ENCODE measurements around the gene NFYB.

The NFYB gene

GRCh38 chr12:104094284-104094683 lies 43.7 kb downstream of the NFYB start:
- TF ChIP-seq EP300 (IDR thresholded peaks at IDR 0.05; ENCODE audit: borderline replicate concordance), result no peak
- TF ChIP-seq EGR1 (IDR thresholded peaks at IDR 0.05), result no peak
- no peak for TF ChIP-seq ZBTB7A (IDR thresholded peaks at IDR 0.05; ENCODE audit: low read depth)
- no peak for TF ChIP-seq FOXM1 (IDR thresholded peaks at IDR 0.05; ENCODE audit: borderline replicate concordance, low read depth)
- no peak for TF ChIP-seq CEBPB (IDR thresholded peaks at IDR 0.05)
- TF ChIP-seq YY1 (IDR thresholded peaks at IDR 0.05; ENCODE audit: low read depth), result no peak
- TF ChIP-seq TEAD4 (IDR thresholded peaks at IDR 0.05), result no peak
- TF ChIP-seq TCF12 (IDR thresholded peaks at IDR 0.05; ENCODE audit: low read depth), result no peak
- TF ChIP-seq CREB1 (IDR thresholded peaks at IDR 0.05; ENCODE audit: low read depth), result no peak
- no peak for TF ChIP-seq RAD21 (IDR thresholded peaks at IDR 0.05; ENCODE audit: low read depth)
- no peak for TF ChIP-seq MAX (IDR thresholded peaks at IDR 0.05)
- no peak for TF ChIP-seq REST (IDR thresholded peaks at IDR 0.05; ENCODE audit: low read depth)
- no peak for TF ChIP-seq TAF1 (IDR thresholded peaks at IDR 0.05; ENCODE audit: low read depth)
- TF ChIP-seq NFIC (IDR thresholded peaks at IDR 0.05), result no peak

- TF ChIP-seq REST (IDR thresholded peaks at IDR 0.05; ENCODE audit: low read depth) (no peak), MAX (IDR thresholded peaks at IDR 0.05) (no peak), YY1 (IDR thresholded peaks at IDR 0.05; ENCODE audit: low read depth) (no peak), EP300 (IDR thresholded peaks at IDR 0.05; ENCODE audit: borderline replicate concordance) (no peak), CREB1 (IDR thresholded peaks at IDR 0.05; ENCODE audit: low read depth) (no peak), TCF12 (IDR thresholded peaks at IDR 0.05; ENCODE audit: low read depth) (no peak)
Measured at GRCh38 chr12:104091136-104091535, 46.9 kb downstream of the NFYB start.

GRCh38 chr12:104090685-104091084 lies 47.3 kb downstream of the NFYB start:
- TF ChIP-seq CEBPB (IDR thresholded peaks at IDR 0.05), result no peak
- TF ChIP-seq RAD21 (IDR thresholded peaks at IDR 0.05; ENCODE audit: low read depth), result no peak
- no peak for TF ChIP-seq CREB1 (IDR thresholded peaks at IDR 0.05; ENCODE audit: low read depth)
- no peak for TF ChIP-seq NFIC (IDR thresholded peaks at IDR 0.05)
- no peak for TF ChIP-seq REST (IDR thresholded peaks at IDR 0.05; ENCODE audit: low read depth)
- TF ChIP-seq EGR1 (IDR thresholded peaks at IDR 0.05), result no peak
- no peak for TF ChIP-seq FOXM1 (IDR thresholded peaks at IDR 0.05; ENCODE audit: borderline replicate concordance, low read depth)
- TF ChIP-seq TEAD4 (IDR thresholded peaks at IDR 0.05), result no peak

GRCh38 chr12:104083769-104084475 lies 54.1 kb downstream of the NFYB start:
- TF ChIP-seq MAX (IDR thresholded peaks at IDR 0.05) (no peak), TCF12 (IDR thresholded peaks at IDR 0.05; ENCODE audit: low read depth) (no peak), ZBTB7A (IDR thresholded peaks at IDR 0.05; ENCODE audit: low read depth) (no peak)

GRCh38 chr12:104080764-104081163 lies 57.2 kb downstream of the NFYB start:
- TF ChIP-seq MAX (IDR thresholded peaks at IDR 0.05) (no peak), REST (IDR thresholded peaks at IDR 0.05; ENCODE audit: low read depth) (no peak), EGR1 (IDR thresholded peaks at IDR 0.05) (no peak), USF1 (IDR thresholded peaks at IDR 0.05) (no peak), NFIC (IDR thresholded peaks at IDR 0.05) (no peak), TEAD4 (IDR thresholded peaks at IDR 0.05) (no peak), TCF12 (IDR thresholded peaks at IDR 0.05; ENCODE audit: low read depth) (no peak), YY1 (IDR thresholded peaks at IDR 0.05; ENCODE audit: low read depth) (no peak), CEBPB (IDR thresholded peaks at IDR 0.05) (no peak), EP300 (IDR thresholded peaks at IDR 0.05; ENCODE audit: borderline replicate concordance) (no peak), RAD21 (IDR thresholded peaks at IDR 0.05; ENCODE audit: low read depth) (no peak), FOXM1 (IDR thresholded peaks at IDR 0.05; ENCODE audit: borderline replicate concordance, low read depth) (no peak), CREB1 (IDR thresholded peaks at IDR 0.05; ENCODE audit: low read depth) (no peak), ZBTB7A (IDR thresholded peaks at IDR 0.05; ENCODE audit: low read depth) (no peak), TAF1 (IDR thresholded peaks at IDR 0.05; ENCODE audit: low read depth) (no peak)
